Skeletal muscle satellite cell (primary cell): ENCODE data around the gene CREM.
A peak's percentile ranks its signal among the peaks of the same experiment; 100 is the strongest.

Experiments
- H3K27me3 ChIP-seq: 2 replicates; pipeline ENCODE4 v1.7.0; 2013; ENCODE audit warnings: low read length; ENCODE audit not compliant: control insufficient read depth, insufficient read depth
- H3K36me3 ChIP-seq: 2 replicates; pipeline ENCODE4 v1.7.0; 2013; ENCODE audit warnings: mild to moderate bottlenecking, control low read depth, low read length; ENCODE audit not compliant: insufficient read depth
- H3K4me1 ChIP-seq: 2 replicates; pipeline ENCODE4 v1.7.0; 2013; ENCODE audit warnings: low read length; ENCODE audit not compliant: control insufficient read depth, insufficient read depth
- H3K4me2 ChIP-seq: 2 replicates; pipeline ENCODE4 v1.7.0; 2013; ENCODE audit warnings: mild to moderate bottlenecking, low read length
- H3K4me3 ChIP-seq: 2 replicates; pipeline ENCODE4 v1.7.0; 2013; ENCODE audit warnings: low read length
- H3K9ac ChIP-seq: 2 replicates; pipeline ENCODE4 v1.7.0; 2013; ENCODE audit warnings: mild to moderate bottlenecking, low read depth, low read length, moderate library complexity
- H3K9me3 ChIP-seq: replicated peaks from 2 replicates; pipeline ENCODE4 v1.7.0; 2013; ENCODE audit warnings: mild to moderate bottlenecking, control low read depth, low read length

Gene CREM

GRCh38 chr10:35172574-35172973 lies 45.9 kb downstream of the CREM start:
- peak overlapping the region; percentile 46 for H3K4me2 ChIP-seq
- no peaks in the 10 kb centered on the region for H3K27me3 ChIP-seq
- peak overlapping the region; percentile 15 for H3K9ac ChIP-seq
- H3K36me3 ChIP-seq: no peaks in the 10 kb centered on the region
- peak overlapping the region; percentile 21 for H3K4me3 ChIP-seq
- peaks cover 22% of the 10 kb centered on the region for H3K4me1 ChIP-seq
- H3K9me3 ChIP-seq: no peaks in the 10 kb centered on the region

GRCh38 chr10:35178331-35178730 lies 51.7 kb downstream of the CREM start:
- H3K4me1 ChIP-seq: peaks cover 4% of the 10 kb centered on the region
- H3K9ac ChIP-seq: no peak overlapping the region
- no peaks in the 10 kb centered on the region for H3K36me3 ChIP-seq
- H3K9me3 ChIP-seq: no peaks in the 10 kb centered on the region
- no peak overlapping the region for H3K4me2 ChIP-seq
- H3K4me3 ChIP-seq: no peak overlapping the region
- H3K27me3 ChIP-seq: no peaks in the 10 kb centered on the region

- no peak overlapping the region for H3K4me3 ChIP-seq
- no peaks in the 10 kb centered on the region for H3K36me3 ChIP-seq
Observed at GRCh38 chr10:35182631-35183510, 56.2 kb downstream of the CREM start.

GRCh38 chr10:35184527-35185171 lies 58.0 kb downstream of the CREM start:
- H3K4me2 ChIP-seq: no peak overlapping the region
- H3K9ac ChIP-seq: no peak overlapping the region
- no peaks in the 10 kb centered on the region for H3K4me1 ChIP-seq
- no peak overlapping the region for H3K4me3 ChIP-seq
- H3K9me3 ChIP-seq: no peaks in the 10 kb centered on the region
- H3K36me3 ChIP-seq: no peaks in the 10 kb centered on the region
- no peaks in the 10 kb centered on the region for H3K27me3 ChIP-seq

More at GRCh38 chr10:35182631-35183510, 56.2 kb downstream of the CREM start:
- Histone ChIP-seq H3K9ac (no peak overlapping the region), H3K9me3 (no peaks in the 10 kb centered on the region), H3K4me2 (no peak overlapping the region), H3K27me3 (no peaks in the 10 kb centered on the region), H3K4me1 (no peaks in the 10 kb centered on the region)

- Histone ChIP-seq H3K4me3 (no peak overlapping the region), H3K9ac (no peak overlapping the region), H3K4me2 (no peak overlapping the region), H3K27me3 (no peaks in the 10 kb centered on the region), H3K4me1 (no peaks in the 10 kb centered on the region), H3K9me3 (no peaks in the 10 kb centered on the region), H3K36me3 (no peaks in the 10 kb centered on the region)
Observed at GRCh38 chr10:35185260-35186034, 58.8 kb downstream of the CREM start.

GRCh38 chr10:35188954-35189353 lies 62.3 kb downstream of the CREM start:
- no peak overlapping the region for H3K4me3 ChIP-seq
- H3K4me2 ChIP-seq: no peak overlapping the region
- no peak overlapping the region for H3K9ac ChIP-seq
- no peaks in the 10 kb centered on the region for H3K27me3 ChIP-seq
- H3K4me1 ChIP-seq: peaks cover 8% of the 10 kb centered on the region
- H3K9me3 ChIP-seq: no peaks in the 10 kb centered on the region
- H3K36me3 ChIP-seq: no peaks in the 10 kb centered on the region

- no peak overlapping the region for H3K9ac ChIP-seq
- H3K9me3 ChIP-seq: no peaks in the 10 kb centered on the region
- H3K4me3 ChIP-seq: no peak overlapping the region
- no peak overlapping the region for H3K4me2 ChIP-seq
- H3K4me1 ChIP-seq: peaks cover 16% of the 10 kb centered on the region
- no peaks in the 10 kb centered on the region for H3K27me3 ChIP-seq
- H3K36me3 ChIP-seq: no peaks in the 10 kb centered on the region
Observed at GRCh38 chr10:35191523-35191922, 64.9 kb downstream of the CREM start.

GRCh38 chr10:35192645-35193249 lies 66.1 kb downstream of the CREM start:
- H3K27me3 ChIP-seq: no peaks in the 10 kb centered on the region
- H3K9me3 ChIP-seq: no peaks in the 10 kb centered on the region
- H3K36me3 ChIP-seq: no peaks in the 10 kb centered on the region
- H3K4me3 ChIP-seq: no peak overlapping the region
- no peak overlapping the region for H3K4me2 ChIP-seq
- H3K9ac ChIP-seq: no peak overlapping the region
- peaks cover 16% of the 10 kb centered on the region for H3K4me1 ChIP-seq

GRCh38 chr10:35194471-35194870 lies 67.8 kb downstream of the CREM start:
- H3K4me1 ChIP-seq: peaks cover 16% of the 10 kb centered on the region
- H3K36me3 ChIP-seq: no peaks in the 10 kb centered on the region
- H3K27me3 ChIP-seq: no peaks in the 10 kb centered on the region
- no peak overlapping the region for H3K4me3 ChIP-seq
- no peak overlapping the region for H3K4me2 ChIP-seq
- no peaks in the 10 kb centered on the region for H3K9me3 ChIP-seq
- no peak overlapping the region for H3K9ac ChIP-seq

GRCh38 chr10:35194906-35195305 lies 68.3 kb downstream of the CREM start:
- peak overlapping the region; percentile 71 for H3K4me3 ChIP-seq
- no peaks in the 10 kb centered on the region for H3K36me3 ChIP-seq
- H3K27me3 ChIP-seq: no peaks in the 10 kb centered on the region
- peaks cover 16% of the 10 kb centered on the region for H3K4me1 ChIP-seq
- peak overlapping the region; percentile 85 for H3K4me2 ChIP-seq
- H3K9me3 ChIP-seq: no peaks in the 10 kb centered on the region
- H3K9ac ChIP-seq: peak overlapping the region; percentile 84
